ENCODE measurements around the gene C12orf57. TPM values are rescaled to one million over a fixed set of nuclear protein-coding genes. Genes with fewer than 3 reads are reported as not detected.

C12orf57 gene
- total and polyA plus RNA-seq, 10 of the 15 experiments (the other 5 are each of a cell fraction or from before 2014, with no cell fraction given) = 64.5 to 377 (median 211) TPM

DNA sequence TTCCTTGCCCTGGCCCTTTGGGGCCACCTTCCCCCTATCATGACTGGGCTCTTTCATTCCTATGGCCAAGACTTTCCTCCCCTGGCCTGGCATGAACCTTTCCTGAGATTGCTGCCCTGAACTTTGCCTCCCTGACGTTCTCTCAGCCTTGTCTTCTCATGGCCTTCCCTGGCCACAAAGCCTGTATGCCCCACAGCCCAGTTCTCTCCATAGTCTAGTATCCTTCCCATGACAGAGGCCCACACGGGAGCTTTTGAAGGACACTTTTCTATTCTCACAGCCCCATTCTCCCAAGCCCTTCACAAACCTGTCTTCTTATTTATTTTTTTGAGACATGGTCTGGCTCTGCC is 4.7 kb upstream of the C12orf57 start (continued):
- TF ChIP-seq, protein P1, sequence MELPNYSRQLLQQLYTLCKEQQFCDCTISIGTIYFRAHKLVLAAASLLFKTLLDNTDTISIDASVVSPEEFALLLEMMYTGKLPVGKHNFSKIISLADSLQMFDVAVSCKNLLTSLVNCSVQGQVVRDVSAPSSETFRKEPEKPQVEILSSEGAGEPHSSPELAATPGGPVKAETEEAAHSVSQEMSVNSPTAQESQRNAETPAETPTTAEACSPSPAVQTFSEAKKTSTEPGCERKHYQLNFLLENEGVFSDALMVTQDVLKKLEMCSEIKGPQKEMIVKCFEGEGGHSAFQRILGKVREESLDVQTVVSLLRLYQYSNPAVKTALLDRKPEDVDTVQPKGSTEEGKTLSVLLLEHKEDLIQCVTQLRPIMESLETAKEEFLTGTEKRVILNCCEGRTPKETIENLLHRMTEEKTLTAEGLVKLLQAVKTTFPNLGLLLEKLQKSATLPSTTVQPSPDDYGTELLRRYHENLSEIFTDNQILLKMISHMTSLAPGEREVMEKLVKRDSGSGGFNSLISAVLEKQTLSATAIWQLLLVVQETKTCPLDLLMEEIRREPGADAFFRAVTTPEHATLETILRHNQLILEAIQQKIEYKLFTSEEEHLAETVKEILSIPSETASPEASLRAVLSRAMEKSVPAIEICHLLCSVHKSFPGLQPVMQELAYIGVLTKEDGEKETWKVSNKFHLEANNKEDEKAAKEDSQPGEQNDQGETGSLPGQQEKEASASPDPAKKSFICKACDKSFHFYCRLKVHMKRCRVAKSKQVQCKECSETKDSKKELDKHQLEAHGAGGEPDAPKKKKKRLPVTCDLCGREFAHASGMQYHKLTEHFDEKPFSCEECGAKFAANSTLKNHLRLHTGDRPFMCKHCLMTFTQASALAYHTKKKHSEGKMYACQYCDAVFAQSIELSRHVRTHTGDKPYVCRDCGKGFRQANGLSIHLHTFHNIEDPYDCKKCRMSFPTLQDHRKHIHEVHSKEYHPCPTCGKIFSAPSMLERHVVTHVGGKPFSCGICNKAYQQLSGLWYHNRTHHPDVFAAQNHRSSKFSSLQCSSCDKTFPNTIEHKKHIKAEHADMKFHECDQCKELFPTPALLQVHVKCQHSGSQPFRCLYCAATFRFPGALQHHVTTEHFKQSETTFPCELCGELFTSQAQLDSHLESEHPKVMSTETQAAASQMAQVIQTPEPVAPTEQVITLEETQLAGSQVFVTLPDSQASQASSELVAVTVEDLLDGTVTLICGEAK (IDR thresholded peaks at IDR 0.05; ENCODE audit: borderline replicate concordance) = no peak
- no peak for TF ChIP-seq NR2C2 (IDR thresholded peaks at IDR 0.05; ENCODE audit: borderline replicate concordance, control insufficient read depth, insufficient read length, low read depth)
- no peak for TF ChIP-seq POLR2A (IDR thresholded peaks at IDR 0.05; ENCODE audit: low read depth, low read length)
- no peak for TF ChIP-seq E2F4 (IDR thresholded peaks at IDR 0.05; ENCODE audit: low read depth, low read length)
- TF ChIP-seq MTA3 (IDR thresholded peaks at IDR 0.05; ENCODE audit: borderline replicate concordance, low read length) = no peak
- TF ChIP-seq ASH2L (IDR thresholded peaks at IDR 0.05; ENCODE audit: borderline replicate concordance, low read depth) = no peak

GRCh38 chr12:6941267-6941666 is 2.6 kb upstream of the C12orf57 start:
- no peak overlapping the region for H3K4me2 ChIP-seq (ENCODE audit: control insufficient read depth, insufficient read depth)
- FAIRE-seq (no peak), ATAC-seq (no peak), DNase-seq (ENCODE audit: low read depth, low spot score) (no peak)
- no peak overlapping the region for H3K4me3 ChIP-seq
- 87% methylated on average over 12 of the region's 12 CpGs for WGBS (ENCODE audit: insufficient coverage, insufficient replicate concordance, low lambda C conversion rate, missing lambda C conversion rate)
- ChIA-PET RAD21 (ENCODE audit: unreplicated experiment) (interaction anchor here (5.6 kb wide), 1 partner anchor 16 kb away, joined by 45 read pairs; no protein-coding TSS in a partner anchor), CTCF (interaction anchor here (0.7 to 8.6 kb wide), 4 partner anchors 17 to 69 kb away, joined by 3 to 111 read pairs (median 20); partner anchors contain the start of gene SPSB2), SMC1A (ENCODE audit: uncharacterized antibody, unreplicated experiment) (interaction anchor here (0.8 kb wide), 1 partner anchor 18 kb away, joined by 3 read pairs; no protein-coding TSS in a partner anchor), POLR2A (interaction anchor here (2.1 to 17.8 kb wide), 2 partner anchors 16 to 19 kb away, joined by 6 to 524 read pairs; no protein-coding TSS in a partner anchor)
- H3K27ac ChIP-seq (ENCODE audit: control insufficient read depth, insufficient read depth) = no peak overlapping the region
- peaks cover 2 to 3% of the 10 kb centered on the region in 2 experiments; a peak in 1 of 4 replicates for H3K36me3 ChIP-seq (ENCODE audit: control insufficient read depth in 2 of 2, insufficient read depth in 2 of 2, low read length in 1 of 2)
- in situ Hi-C loops (cut with MboI) = no loop called here
- H4K20me1 ChIP-seq (ENCODE audit: control insufficient read depth, insufficient read depth) = no peaks in the 10 kb centered on the region
- H2AFZ ChIP-seq (ENCODE audit: control insufficient read depth, low read depth, low read length) = no peak overlapping the region
- H3K9ac ChIP-seq (ENCODE audit: control insufficient read depth, insufficient read depth, low read length) = no peak overlapping the region
- intact Hi-C loops (cut with micrococcal nuclease; ENCODE audit: unreplicated experiment) = no loop called here
- no TSS peak for BruUV-seq (replicated peaks)
- H3K9me3 ChIP-seq (replicated peaks; ENCODE audit: control insufficient read depth, insufficient read depth, low read length) = no peaks in the 10 kb centered on the region
- peaks cover 34% of the 10 kb centered on the region for H3K79me2 ChIP-seq (ENCODE audit: control insufficient read depth, insufficient read depth, low read length)
- peaks cover 16% of the 10 kb centered on the region for H3K4me1 ChIP-seq (ENCODE audit: control insufficient read depth, insufficient read depth, low read length)
- H3K27me3 ChIP-seq (replicated peaks in 1 of 2; ENCODE audit: control insufficient read depth in 2 of 2, insufficient read depth in 2 of 2, low read length in 1 of 2) = no peaks in the 10 kb centered on the region
- TF ChIP-seq ATF3 (IDR thresholded peaks at IDR 0.05; ENCODE audit: borderline replicate concordance, extremely low read depth, low read depth, low read length) (no peak), BCL11A (IDR thresholded peaks at IDR 0.05; ENCODE audit: low read depth, low read length) (no peak)
- TF ChIP-seq, protein P2, sequence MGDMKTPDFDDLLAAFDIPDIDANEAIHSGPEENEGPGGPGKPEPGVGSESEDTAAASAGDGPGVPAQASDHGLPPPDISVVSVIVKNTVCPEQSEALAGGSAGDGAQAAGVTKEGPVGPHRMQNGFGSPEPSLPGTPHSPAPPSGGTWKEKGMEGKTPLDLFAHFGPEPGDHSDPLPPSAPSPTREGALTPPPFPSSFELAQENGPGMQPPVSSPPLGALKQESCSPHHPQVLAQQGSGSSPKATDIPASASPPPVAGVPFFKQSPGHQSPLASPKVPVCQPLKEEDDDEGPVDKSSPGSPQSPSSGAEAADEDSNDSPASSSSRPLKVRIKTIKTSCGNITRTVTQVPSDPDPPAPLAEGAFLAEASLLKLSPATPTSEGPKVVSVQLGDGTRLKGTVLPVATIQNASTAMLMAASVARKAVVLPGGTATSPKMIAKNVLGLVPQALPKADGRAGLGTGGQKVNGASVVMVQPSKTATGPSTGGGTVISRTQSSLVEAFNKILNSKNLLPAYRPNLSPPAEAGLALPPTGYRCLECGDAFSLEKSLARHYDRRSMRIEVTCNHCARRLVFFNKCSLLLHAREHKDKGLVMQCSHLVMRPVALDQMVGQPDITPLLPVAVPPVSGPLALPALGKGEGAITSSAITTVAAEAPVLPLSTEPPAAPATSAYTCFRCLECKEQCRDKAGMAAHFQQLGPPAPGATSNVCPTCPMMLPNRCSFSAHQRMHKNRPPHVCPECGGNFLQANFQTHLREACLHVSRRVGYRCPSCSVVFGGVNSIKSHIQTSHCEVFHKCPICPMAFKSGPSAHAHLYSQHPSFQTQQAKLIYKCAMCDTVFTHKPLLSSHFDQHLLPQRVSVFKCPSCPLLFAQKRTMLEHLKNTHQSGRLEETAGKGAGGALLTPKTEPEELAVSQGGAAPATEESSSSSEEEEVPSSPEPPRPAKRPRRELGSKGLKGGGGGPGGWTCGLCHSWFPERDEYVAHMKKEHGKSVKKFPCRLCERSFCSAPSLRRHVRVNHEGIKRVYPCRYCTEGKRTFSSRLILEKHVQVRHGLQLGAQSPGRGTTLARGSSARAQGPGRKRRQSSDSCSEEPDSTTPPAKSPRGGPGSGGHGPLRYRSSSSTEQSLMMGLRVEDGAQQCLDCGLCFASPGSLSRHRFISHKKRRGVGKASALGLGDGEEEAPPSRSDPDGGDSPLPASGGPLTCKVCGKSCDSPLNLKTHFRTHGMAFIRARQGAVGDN (IDR thresholded peaks at IDR 0.05) = no peak

All from GM12878 (cell line).